ENCODE data around the gene RAB3GAP1.

RAB3GAP1 gene

GRCh38 chr2:135168204-135168856 lies 116.2 kb downstream of the RAB3GAP1 start:
- DNase-seq (ENCODE audit: low read depth), result no peak
- H3K4me3 ChIP-seq (ENCODE audit: low read depth, low read length), result no peak overlapping the region
- no peak for TF ChIP-seq CTCF (IDR thresholded peaks at IDR 0.05; ENCODE audit: insufficient read depth, low read depth, low read length, missing control alignments)

GRCh38 chr2:135169900-135170753 lies 118.0 kb downstream of the RAB3GAP1 start:
- H3K4me3 ChIP-seq (ENCODE audit: low read depth, low read length), result no peak overlapping the region
- no peak for TF ChIP-seq CTCF (IDR thresholded peaks at IDR 0.05; ENCODE audit: insufficient read depth, low read depth, low read length, missing control alignments)
- DNase-seq (ENCODE audit: low read depth), result no peak

GRCh38 chr2:135174049-135174809 lies 122.1 kb downstream of the RAB3GAP1 start:
- no peak for DNase-seq (ENCODE audit: low read depth)
- H3K4me3 ChIP-seq (ENCODE audit: low read depth, low read length), result no peak overlapping the region
- TF ChIP-seq CTCF (IDR thresholded peaks at IDR 0.05; ENCODE audit: insufficient read depth, low read depth, low read length, missing control alignments), result no peak

- TF ChIP-seq CTCF (IDR thresholded peaks at IDR 0.05; ENCODE audit: insufficient read depth, low read depth, low read length, missing control alignments), result no peak
- no peak overlapping the region for H3K4me3 ChIP-seq (ENCODE audit: low read depth, low read length)
- DNase-seq (ENCODE audit: low read depth), result no peak
Measured at GRCh38 chr2:135174810-135175093, 122.7 kb downstream of the RAB3GAP1 start.

- no peak for TF ChIP-seq CTCF (IDR thresholded peaks at IDR 0.05; ENCODE audit: insufficient read depth, low read depth, low read length, missing control alignments)
- no peak overlapping the region for H3K4me3 ChIP-seq (ENCODE audit: low read depth, low read length)
- no peak for DNase-seq (ENCODE audit: low read depth)
Measured at GRCh38 chr2:135175177-135175576, 123.1 kb downstream of the RAB3GAP1 start.

- no peak for TF ChIP-seq CTCF (IDR thresholded peaks at IDR 0.05; ENCODE audit: insufficient read depth, low read depth, low read length, missing control alignments)
- no peak overlapping the region for H3K4me3 ChIP-seq (ENCODE audit: low read depth, low read length)
- no peak for DNase-seq (ENCODE audit: low read depth)
Measured at GRCh38 chr2:135179689-135180088, 127.6 kb downstream of the RAB3GAP1 start.
